Measurements from ENCODE around the gene LRRC4. TPM values are rescaled to one million over a fixed set of nuclear protein-coding genes. Genes with fewer than 3 reads are reported as not detected.

The LRRC4 gene
- total RNA-seq, 2 donors from 2014 or later, result 0.23 to 5.7 TPM

DNA sequence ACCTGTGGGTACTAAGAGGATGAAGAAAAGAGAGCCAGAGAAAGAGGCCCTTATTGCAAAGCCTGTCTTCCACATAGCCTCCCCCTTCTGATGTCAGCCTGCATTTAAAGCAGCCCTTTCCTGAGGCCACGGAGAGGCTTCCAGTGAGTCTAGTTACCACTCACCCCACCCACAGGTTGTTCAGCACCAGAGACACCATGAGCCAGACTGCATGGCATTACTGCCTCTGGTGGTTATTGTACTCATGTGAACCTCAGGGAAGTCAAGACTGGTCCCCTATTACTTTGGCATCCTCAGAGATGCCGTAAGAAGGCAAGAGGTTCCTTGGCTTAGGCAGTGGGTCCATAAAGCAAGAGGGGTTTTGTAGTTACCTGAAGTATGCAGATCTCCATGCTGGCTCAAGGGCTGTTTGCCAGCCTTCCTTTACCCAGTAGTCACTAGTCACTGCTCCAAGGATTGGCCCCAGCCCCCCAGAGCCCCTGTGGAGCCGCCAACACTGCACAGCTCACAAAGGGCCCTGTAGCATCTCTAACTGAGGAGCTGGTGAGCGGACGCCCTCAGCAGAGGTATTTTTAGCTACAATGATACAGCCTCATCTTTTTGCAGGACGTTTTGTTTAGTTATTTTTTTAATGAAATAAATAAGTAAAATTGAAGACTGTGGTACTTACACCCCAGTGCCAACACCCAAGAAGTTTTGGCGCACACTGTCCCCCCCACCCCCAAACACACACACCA lies 20.7 kb downstream of the LRRC4 start:
- WGBS, result 67% methylated on average over 7 of the region's 7 CpGs
- Histone ChIP-seq H3K9me3 (no peaks in the 10 kb centered on the region), H3K27ac (no peak overlapping the region), H3K27me3 (replicated peaks; ENCODE audit: insufficient read depth) (no peaks in the 10 kb centered on the region), H3K4me1 (replicated peaks) (no peaks in the 10 kb centered on the region), H3K36me3 (no peaks in the 10 kb centered on the region), H3K4me3 (no peak overlapping the region)
- DNase-seq (ENCODE audit: low spot score), result no peak
- intact Hi-C loops (cut with DNase I), result no loop called here
- TF ChIP-seq POLR2A (IDR thresholded peaks at IDR 0.05), result no peak
- TF ChIP-seq POLR2AphosphoS5 (IDR thresholded peaks at IDR 0.05), result no peak
- TF ChIP-seq, protein P1, sequence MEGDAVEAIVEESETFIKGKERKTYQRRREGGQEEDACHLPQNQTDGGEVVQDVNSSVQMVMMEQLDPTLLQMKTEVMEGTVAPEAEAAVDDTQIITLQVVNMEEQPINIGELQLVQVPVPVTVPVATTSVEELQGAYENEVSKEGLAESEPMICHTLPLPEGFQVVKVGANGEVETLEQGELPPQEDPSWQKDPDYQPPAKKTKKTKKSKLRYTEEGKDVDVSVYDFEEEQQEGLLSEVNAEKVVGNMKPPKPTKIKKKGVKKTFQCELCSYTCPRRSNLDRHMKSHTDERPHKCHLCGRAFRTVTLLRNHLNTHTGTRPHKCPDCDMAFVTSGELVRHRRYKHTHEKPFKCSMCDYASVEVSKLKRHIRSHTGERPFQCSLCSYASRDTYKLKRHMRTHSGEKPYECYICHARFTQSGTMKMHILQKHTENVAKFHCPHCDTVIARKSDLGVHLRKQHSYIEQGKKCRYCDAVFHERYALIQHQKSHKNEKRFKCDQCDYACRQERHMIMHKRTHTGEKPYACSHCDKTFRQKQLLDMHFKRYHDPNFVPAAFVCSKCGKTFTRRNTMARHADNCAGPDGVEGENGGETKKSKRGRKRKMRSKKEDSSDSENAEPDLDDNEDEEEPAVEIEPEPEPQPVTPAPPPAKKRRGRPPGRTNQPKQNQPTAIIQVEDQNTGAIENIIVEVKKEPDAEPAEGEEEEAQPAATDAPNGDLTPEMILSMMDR (IDR thresholded peaks at IDR 0.05), result no peak

DNA sequence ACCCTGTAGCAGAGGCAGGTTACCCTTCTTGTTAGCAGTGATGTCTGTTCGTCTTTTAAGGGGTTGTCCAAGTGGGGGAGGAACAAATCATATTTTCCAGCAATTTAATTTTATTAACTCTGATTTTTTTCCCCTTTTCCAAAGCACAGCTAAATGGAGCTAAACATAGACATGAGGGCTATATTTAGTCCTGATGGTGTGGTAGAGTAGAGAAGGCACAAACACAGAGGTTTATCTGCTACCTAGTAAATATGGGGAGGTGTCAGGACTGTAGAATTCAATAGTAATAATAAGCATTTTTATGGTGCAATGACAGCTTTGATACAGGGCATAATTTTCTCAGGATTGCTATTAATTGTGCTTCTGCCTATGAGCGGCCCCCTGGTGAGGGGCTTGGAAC lies 22.5 kb downstream of the LRRC4 start:
- no peaks in the 10 kb centered on the region for H3K36me3 ChIP-seq
- 95% methylated on average over 2 of the region's 2 CpGs for WGBS
- no peak overlapping the region for H3K27ac ChIP-seq
- no peak for DNase-seq (ENCODE audit: low spot score)
- no peak overlapping the region for H3K4me3 ChIP-seq
- intact Hi-C loops (cut with DNase I), result no loop called here
- H3K9me3 ChIP-seq, result no peaks in the 10 kb centered on the region
- no peaks in the 10 kb centered on the region for H3K4me1 ChIP-seq (replicated peaks)
- no peaks in the 10 kb centered on the region for H3K27me3 ChIP-seq (replicated peaks; ENCODE audit: insufficient read depth)
- TF ChIP-seq, protein P1 (IDR thresholded peaks at IDR 0.05), result no peak
- TF ChIP-seq POLR2A (IDR thresholded peaks at IDR 0.05), result no peak
- TF ChIP-seq POLR2AphosphoS5 (IDR thresholded peaks at IDR 0.05), result no peak

DNA sequence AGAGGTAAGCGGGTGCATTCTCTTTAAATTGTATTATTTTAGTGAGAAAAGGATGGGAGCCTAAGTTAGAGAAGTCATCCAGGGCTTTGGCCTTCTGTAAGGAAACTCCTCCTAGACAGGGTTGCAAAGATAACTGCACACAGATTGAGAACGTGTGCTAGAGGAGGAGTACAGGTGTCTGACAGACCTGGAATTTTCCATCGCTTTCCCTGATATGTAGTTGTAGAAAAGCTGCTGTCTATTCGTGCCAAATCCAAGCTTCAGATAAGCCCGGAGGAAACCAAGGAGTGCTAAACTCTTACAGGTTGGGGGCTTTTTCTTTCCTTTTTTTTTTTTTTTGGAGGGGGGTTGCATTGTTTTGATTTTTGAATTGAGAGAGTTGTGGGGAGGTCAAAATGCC lies 23.1 kb downstream of the LRRC4 start:
- TF ChIP-seq POLR2AphosphoS5 (IDR thresholded peaks at IDR 0.05) (no peak), POLR2A (IDR thresholded peaks at IDR 0.05) (no peak)
- TF ChIP-seq, protein P1 (IDR thresholded peaks at IDR 0.05), result no peak
- WGBS, result 94% methylated on average over 5 of the region's 5 CpGs
- intact Hi-C loops (cut with DNase I), result no loop called here
- DNase-seq (ENCODE audit: low spot score), result no peak
- no peak overlapping the region for H3K27ac ChIP-seq
- H3K36me3 ChIP-seq, result no peaks in the 10 kb centered on the region
- H3K9me3 ChIP-seq, result no peaks in the 10 kb centered on the region
- no peaks in the 10 kb centered on the region for H3K4me1 ChIP-seq (replicated peaks)
- H3K4me3 ChIP-seq, result no peak overlapping the region
- no peaks in the 10 kb centered on the region for H3K27me3 ChIP-seq (replicated peaks; ENCODE audit: insufficient read depth)

DNA sequence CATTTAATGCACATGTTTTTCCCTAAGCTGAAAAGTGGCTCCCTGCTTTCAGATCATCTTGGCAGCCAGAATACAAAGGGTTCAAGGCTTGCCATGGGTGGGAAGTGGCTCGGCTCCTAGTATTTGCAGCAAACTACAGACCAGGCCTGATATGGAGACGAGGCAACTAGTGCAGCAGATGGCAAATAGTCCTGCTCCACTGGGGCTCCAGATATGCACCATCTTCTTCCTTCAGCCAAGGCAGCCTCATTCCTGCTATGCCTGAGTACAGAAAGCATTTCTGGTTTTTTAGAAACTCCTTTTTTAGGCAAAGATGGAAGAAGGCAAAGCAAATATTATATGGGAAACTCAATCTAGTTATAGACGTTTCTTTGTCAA lies 23.9 kb downstream of the LRRC4 start:
- intact Hi-C loops (cut with DNase I), result no loop called here
- DNase-seq (ENCODE audit: low spot score), result no peak
- H3K4me3 ChIP-seq, result no peak overlapping the region
- H3K4me1 ChIP-seq (replicated peaks), result no peaks in the 10 kb centered on the region
- no peaks in the 10 kb centered on the region for H3K9me3 ChIP-seq
- WGBS, result 90% methylated on average over 3 of the region's 3 CpGs
- H3K36me3 ChIP-seq, result no peaks in the 10 kb centered on the region
- TF ChIP-seq, protein P1 (IDR thresholded peaks at IDR 0.05), result no peak
- TF ChIP-seq POLR2A (IDR thresholded peaks at IDR 0.05) (no peak), POLR2AphosphoS5 (IDR thresholded peaks at IDR 0.05) (no peak)
- H3K27ac ChIP-seq, result no peak overlapping the region
- no peaks in the 10 kb centered on the region for H3K27me3 ChIP-seq (replicated peaks; ENCODE audit: insufficient read depth)

All from prostate gland (tissue), 2 donors.